ENCODE results near the gene CFAP52. TPM values are rescaled to one million over a fixed set of nuclear protein-coding genes. Genes with fewer than 3 reads are reported as not detected.
"Not testable (repeated sequence)": the region's sequence is repeated elsewhere in the genome, so short reads cannot be mapped to it uniquely, and the experiment has no call there.

Gene CFAP52
- total RNA-seq, 3 donors from 2014 or later, result 0.66 TPM; not detected in 2

DNA sequence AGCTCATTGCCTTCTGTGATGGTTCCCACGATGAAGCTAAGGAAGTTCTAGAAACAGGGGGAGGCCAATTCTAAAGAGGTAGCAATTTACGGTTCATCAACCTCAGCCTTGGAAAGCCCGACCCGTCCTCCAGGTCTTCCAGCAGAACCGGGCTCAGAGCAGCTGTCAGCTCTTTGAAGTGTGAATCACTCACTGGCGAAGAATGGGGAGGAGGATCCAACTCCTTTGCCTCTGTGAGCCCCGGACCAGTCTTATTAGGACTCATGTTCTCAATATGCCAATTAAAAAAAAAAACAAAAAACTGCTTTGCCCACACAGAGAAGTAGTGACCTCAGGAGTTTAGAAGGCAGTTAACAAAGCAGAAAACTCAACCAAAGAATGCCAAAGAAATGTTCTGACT is 32.2 kb upstream of the CFAP52 start:
- Histone ChIP-seq H3K27me3 (no peaks in the 10 kb centered on the region), H3K9me3 (no peaks in the 10 kb centered on the region), H3K4me3 (no peak overlapping the region), H3K36me3 (no peaks in the 10 kb centered on the region), H3K27ac (no peak overlapping the region), H3K4me1 (no peaks in the 10 kb centered on the region)
- intact Hi-C loops (cut with DNase I; ENCODE audit: low total_unique reads), result no loop called here
- DNase-seq (ENCODE audit: low spot score in 2 of 2), result no peak
- no peak for TF ChIP-seq POLR2AphosphoS5 (IDR thresholded peaks at IDR 0.05)
- no peak for TF ChIP-seq POLR2A (IDR thresholded peaks at IDR 0.05)
- TF ChIP-seq, protein P1, sequence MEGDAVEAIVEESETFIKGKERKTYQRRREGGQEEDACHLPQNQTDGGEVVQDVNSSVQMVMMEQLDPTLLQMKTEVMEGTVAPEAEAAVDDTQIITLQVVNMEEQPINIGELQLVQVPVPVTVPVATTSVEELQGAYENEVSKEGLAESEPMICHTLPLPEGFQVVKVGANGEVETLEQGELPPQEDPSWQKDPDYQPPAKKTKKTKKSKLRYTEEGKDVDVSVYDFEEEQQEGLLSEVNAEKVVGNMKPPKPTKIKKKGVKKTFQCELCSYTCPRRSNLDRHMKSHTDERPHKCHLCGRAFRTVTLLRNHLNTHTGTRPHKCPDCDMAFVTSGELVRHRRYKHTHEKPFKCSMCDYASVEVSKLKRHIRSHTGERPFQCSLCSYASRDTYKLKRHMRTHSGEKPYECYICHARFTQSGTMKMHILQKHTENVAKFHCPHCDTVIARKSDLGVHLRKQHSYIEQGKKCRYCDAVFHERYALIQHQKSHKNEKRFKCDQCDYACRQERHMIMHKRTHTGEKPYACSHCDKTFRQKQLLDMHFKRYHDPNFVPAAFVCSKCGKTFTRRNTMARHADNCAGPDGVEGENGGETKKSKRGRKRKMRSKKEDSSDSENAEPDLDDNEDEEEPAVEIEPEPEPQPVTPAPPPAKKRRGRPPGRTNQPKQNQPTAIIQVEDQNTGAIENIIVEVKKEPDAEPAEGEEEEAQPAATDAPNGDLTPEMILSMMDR (IDR thresholded peaks at IDR 0.05), result no peak

DNA sequence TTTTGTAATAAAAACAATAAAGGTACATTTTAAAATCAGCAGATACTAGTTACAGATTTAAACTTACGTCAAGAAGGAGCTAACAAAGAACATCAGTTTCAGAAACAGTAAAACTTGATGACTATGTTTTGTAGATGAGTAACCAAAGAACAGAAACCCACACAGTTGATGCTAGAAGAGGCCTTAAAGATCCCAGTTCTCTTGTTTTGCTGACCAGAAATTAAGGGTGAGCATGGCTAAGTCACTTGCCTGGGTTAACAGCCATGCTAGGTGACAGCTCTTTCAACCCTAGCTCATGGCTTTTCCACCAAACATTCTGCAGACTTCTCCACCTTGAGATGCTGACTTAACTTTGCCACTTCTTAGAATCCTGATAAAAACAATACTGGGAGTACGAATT is 27.2 kb upstream of the CFAP52 start:
- no peak for DNase-seq (ENCODE audit: low spot score in 2 of 2)
- Histone ChIP-seq H3K36me3 (no peaks in the 10 kb centered on the region), H3K4me3 (no peak overlapping the region), H3K27ac (no peak overlapping the region), H3K4me1 (no peaks in the 10 kb centered on the region), H3K9me3 (no peaks in the 10 kb centered on the region), H3K27me3 (no peaks in the 10 kb centered on the region)
- TF ChIP-seq POLR2AphosphoS5 (IDR thresholded peaks at IDR 0.05) (no peak), POLR2A (IDR thresholded peaks at IDR 0.05) (no peak)
- TF ChIP-seq, protein P1 (IDR thresholded peaks at IDR 0.05), result no peak
- intact Hi-C loops (cut with DNase I; ENCODE audit: low total_unique reads), result no loop called here

DNA sequence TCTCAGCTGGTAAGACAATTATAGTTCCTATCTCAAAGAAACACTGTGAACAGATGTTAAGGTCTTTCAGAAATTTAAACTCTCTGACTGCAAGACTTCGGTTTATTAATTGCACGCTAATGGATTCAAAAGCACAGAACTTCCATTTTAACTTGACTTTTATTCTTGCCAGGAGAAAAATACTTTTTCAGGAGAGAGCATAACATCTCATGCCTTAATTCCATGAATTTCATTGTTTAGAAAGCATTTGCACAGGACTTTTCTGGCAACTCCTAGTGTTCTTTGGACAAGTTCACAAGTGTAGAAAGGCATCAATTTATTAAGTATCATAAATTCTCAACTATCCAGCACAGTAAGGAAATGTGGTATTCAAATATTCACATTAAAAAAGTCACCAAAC is 23.3 kb upstream of the CFAP52 start:
- H3K4me3 ChIP-seq, result no peak overlapping the region

DNA sequence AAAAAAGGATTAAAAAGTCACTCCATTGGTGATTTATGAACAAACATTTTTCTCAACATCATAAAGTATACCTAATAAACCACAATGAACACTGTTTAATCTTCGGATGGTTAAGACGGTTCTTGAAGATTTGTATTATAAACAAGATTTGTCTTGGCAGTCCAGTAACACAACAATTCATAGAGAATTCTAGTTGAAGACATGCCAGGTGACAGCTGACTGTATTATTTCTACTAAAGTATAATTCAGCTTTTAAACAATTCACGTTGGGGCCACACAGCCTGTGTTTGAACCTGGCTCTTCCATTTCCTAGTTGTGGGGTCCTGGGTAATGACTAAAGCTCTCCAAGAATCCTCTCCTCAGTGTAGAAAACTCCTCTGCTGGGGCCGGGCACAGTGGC is 22.8 kb upstream of the CFAP52 start:
- Histone ChIP-seq H3K9me3 (no peaks in the 10 kb centered on the region), H3K27ac (no peak overlapping the region), H3K4me1 (no peaks in the 10 kb centered on the region), H3K4me3 (no peak overlapping the region), H3K36me3 (no peaks in the 10 kb centered on the region), H3K27me3 (no peaks in the 10 kb centered on the region)
- DNase-seq (ENCODE audit: low spot score in 2 of 2), result no peak
- intact Hi-C loops (cut with DNase I; ENCODE audit: low total_unique reads), result no loop called here
- TF ChIP-seq, protein P1 (IDR thresholded peaks at IDR 0.05), result no peak

More for the DNA sequence above, 23.3 kb upstream of the CFAP52 start:
- TF ChIP-seq POLR2AphosphoS5 (IDR thresholded peaks at IDR 0.05), result no peak
- no peak for TF ChIP-seq POLR2A (IDR thresholded peaks at IDR 0.05)
- TF ChIP-seq, protein P1 (IDR thresholded peaks at IDR 0.05), result no peak
- H3K9me3 ChIP-seq, result no peaks in the 10 kb centered on the region
- no peak for DNase-seq (ENCODE audit: low spot score in 2 of 2)
- no peaks in the 10 kb centered on the region for H3K27me3 ChIP-seq
- intact Hi-C loops (cut with DNase I; ENCODE audit: low total_unique reads), result no loop called here
- H3K27ac ChIP-seq, result no peak overlapping the region
- H3K36me3 ChIP-seq, result no peaks in the 10 kb centered on the region
- H3K4me1 ChIP-seq, result no peaks in the 10 kb centered on the region

DNA sequence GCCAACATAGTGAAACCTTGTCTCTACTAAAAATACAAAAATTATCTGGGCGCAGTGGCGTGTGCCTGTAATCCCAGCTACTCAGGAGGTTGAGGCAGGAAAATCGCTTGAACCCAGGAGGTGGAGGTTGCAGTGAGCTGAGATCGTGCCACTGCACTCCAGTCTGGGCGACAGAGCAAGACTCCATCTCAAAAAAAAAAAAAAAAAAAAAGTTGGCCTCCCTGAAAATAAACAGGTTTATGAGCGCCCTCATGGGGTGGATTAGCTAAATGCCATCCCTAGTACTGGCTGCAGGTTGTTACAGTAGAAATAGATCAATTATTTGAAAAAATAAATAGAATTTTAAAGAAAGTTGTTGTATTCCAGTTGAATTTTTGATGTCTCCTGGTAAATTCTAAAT is 21.7 kb upstream of the CFAP52 start:
- H3K27ac ChIP-seq; H3K4me1 ChIP-seq; DNase-seq (ENCODE audit: low spot score in 2 of 2); H3K36me3 ChIP-seq; intact Hi-C loops (cut with DNase I; ENCODE audit: low total_unique reads); H3K4me3 ChIP-seq; H3K27me3 ChIP-seq; H3K9me3 ChIP-seq: not testable (repeated sequence)

DNA sequence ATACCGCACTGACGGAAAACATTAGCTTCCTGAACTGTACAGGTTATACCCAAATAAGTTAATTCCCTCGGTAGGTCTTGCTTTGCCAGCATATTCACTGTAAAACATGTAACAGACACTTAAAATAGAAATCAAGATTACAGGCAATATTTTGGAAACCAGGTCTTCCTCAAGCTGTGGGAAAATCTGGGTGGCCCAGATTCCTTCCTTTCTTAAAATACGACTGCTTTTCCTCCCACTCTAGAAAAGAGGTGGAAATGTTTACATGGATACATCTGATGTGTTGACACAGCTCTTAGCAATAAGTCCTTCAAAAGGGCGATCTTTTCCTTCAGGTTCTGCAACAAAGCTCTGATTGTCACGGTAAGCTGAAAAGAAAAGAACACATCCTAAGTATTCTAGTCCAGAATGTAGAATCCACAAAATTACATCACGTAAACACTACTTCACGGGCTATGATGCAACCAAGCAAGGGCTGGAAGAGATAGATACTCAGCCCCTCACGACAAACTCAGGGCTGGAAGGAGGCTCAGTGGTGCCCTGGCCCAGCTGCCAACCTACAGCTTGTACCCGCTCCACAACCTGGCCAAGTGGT is 19.2 kb upstream of the CFAP52 start:
- Histone ChIP-seq H3K27ac (no peak overlapping the region), H3K4me3 (no peak overlapping the region), H3K9me3 (no peaks in the 10 kb centered on the region), H3K27me3 (no peaks in the 10 kb centered on the region), H3K36me3 (no peaks in the 10 kb centered on the region), H3K4me1 (no peaks in the 10 kb centered on the region)
- no peak for DNase-seq (ENCODE audit: low spot score in 2 of 2)
- TF ChIP-seq POLR2AphosphoS5 (IDR thresholded peaks at IDR 0.05) (no peak), POLR2A (IDR thresholded peaks at IDR 0.05) (no peak)
- TF ChIP-seq, protein P1 (IDR thresholded peaks at IDR 0.05), result no peak
- intact Hi-C loops (cut with DNase I; ENCODE audit: low total_unique reads), result no loop called here
